H9 (cell line): ENCODE results near the gene YIPF5. TPM values are rescaled to one million over a fixed set of nuclear protein-coding genes. Genes with fewer than 3 reads are reported as not detected.

Source experiments
- DNase-seq: peaks from one replicate; pipeline ENCODE4 v3.0.0-alpha.2; 2017
- H2AFZ ChIP-seq: one replicate; pipeline ENCODE4 v1.6.1; 2013; ENCODE audit warnings: mild to moderate bottlenecking, low read length, control low read depth, moderate library complexity
- H2AK5ac ChIP-seq: 2 replicates; pipeline ENCODE4 v1.6.1; 2013; ENCODE audit warnings: low read length, control low read depth, mixed read lengths; ENCODE audit not compliant: insufficient read length
- H2BK120ac ChIP-seq: one replicate; pipeline ENCODE4 v1.6.1; 2013; ENCODE audit warnings: low read depth, mild to moderate bottlenecking, low read length, control low read depth, inconsistent platforms; ENCODE audit not compliant: poor library complexity, severe bottlenecking
- H2BK12ac ChIP-seq: 2 replicates; pipeline ENCODE4 v1.6.1; 2013; ENCODE audit warnings: low read length, control low read depth, mixed read lengths, low read depth; ENCODE audit not compliant: insufficient read length
- H2BK15ac ChIP-seq: 2 replicates; pipeline ENCODE4 v1.6.1; 2013; ENCODE audit warnings: low read depth, low read length, control low read depth
- H2BK20ac ChIP-seq: one replicate; pipeline ENCODE4 v1.6.1; 2013; ENCODE audit warnings: low read depth, mild to moderate bottlenecking, low read length, control low read depth, inconsistent platforms; ENCODE audit not compliant: poor library complexity, severe bottlenecking
- H2BK5ac ChIP-seq: 2 replicates; pipeline ENCODE4 v1.6.1; 2013; ENCODE audit warnings: low read length, control low read depth, mixed read lengths; ENCODE audit not compliant: insufficient read length
- H3K14ac ChIP-seq: 2 replicates; pipeline ENCODE4 v1.6.1; 2013; ENCODE audit warnings: low read length, control low read depth; ENCODE audit not compliant: insufficient read depth
- H3K18ac ChIP-seq: 2 replicates; pipeline ENCODE4 v1.6.1; 2013; ENCODE audit warnings: low read depth, mild to moderate bottlenecking, mixed read lengths, low read length, control low read depth; ENCODE audit not compliant: insufficient read length
- H3K23ac ChIP-seq: 2 replicates; pipeline ENCODE4 v1.6.1; 2013; ENCODE audit warnings: low read length, control low read depth, mixed read lengths, low read depth; ENCODE audit not compliant: insufficient read length
- H3K23me2 ChIP-seq: 2 replicates; pipeline ENCODE4 v1.6.1; 2013; ENCODE audit warnings: low read depth, mild to moderate bottlenecking, mixed read lengths, low read length, control low read depth; ENCODE audit not compliant: insufficient read length, poor library complexity, severe bottlenecking
- H3K27ac ChIP-seq: 2 replicates; pipeline ENCODE4 v1.5.1; 2013; ENCODE audit warnings: low read length, control low read depth, mixed read lengths, low read depth; ENCODE audit not compliant: insufficient read length
- H3K27me3 ChIP-seq: 2 replicates; pipeline ENCODE4 v1.6.1; 2013; ENCODE audit warnings: low read length, control low read depth, inconsistent platforms; ENCODE audit not compliant: insufficient read depth
- H3K4ac ChIP-seq: 2 replicates; pipeline ENCODE4 v1.6.1; 2013; ENCODE audit warnings: low read depth, mild to moderate bottlenecking, control low read depth, inconsistent platforms, low read length, moderate library complexity
- H3K4me1 ChIP-seq: 2 replicates; pipeline ENCODE4 v1.6.1; 2013; ENCODE audit warnings: low read length, control low read depth, inconsistent platforms; ENCODE audit not compliant: insufficient read depth
- H3K4me2 ChIP-seq: 2 replicates; pipeline ENCODE4 v1.6.1; 2013; ENCODE audit warnings: low read length, control low read depth, mixed read lengths; ENCODE audit not compliant: insufficient read length, insufficient read depth
- H3K56ac ChIP-seq: 2 replicates; pipeline ENCODE4 v1.6.1; 2013; ENCODE audit warnings: low read depth, mild to moderate bottlenecking, mixed read lengths, low read length, control low read depth; ENCODE audit not compliant: insufficient read length
- H3K79me1 ChIP-seq: 2 replicates; pipeline ENCODE4 v1.6.1; 2013; ENCODE audit warnings: low read depth, mild to moderate bottlenecking, moderate library complexity, low read length, control low read depth, inconsistent platforms; ENCODE audit not compliant: insufficient read depth, poor library complexity, severe bottlenecking
- H3K79me2 ChIP-seq: 2 replicates; pipeline ENCODE4 v1.6.1; 2013; ENCODE audit warnings: low read length, control low read depth, inconsistent platforms; ENCODE audit not compliant: insufficient read depth
- H3K9ac ChIP-seq: 2 replicates; pipeline ENCODE4 v1.6.1; 2013; ENCODE audit warnings: low read length, control low read depth, mixed read lengths; ENCODE audit not compliant: insufficient read length; ENCODE audit errors: extremely low read depth
- H3K9me3 ChIP-seq: one replicate; pipeline ENCODE4 v1.6.1; 2013; ENCODE audit warnings: low read depth, low read length, inconsistent platforms; ENCODE audit not compliant: control insufficient read depth
- H3T11ph ChIP-seq: one replicate; pipeline ENCODE4 v1.6.1; 2013; ENCODE audit warnings: mild to moderate bottlenecking, low read length, control low read depth, inconsistent platforms
- H4K20me1 ChIP-seq: one replicate; pipeline ENCODE4 v1.6.1; 2013; ENCODE audit not compliant: control insufficient read depth, insufficient read length, insufficient read depth
- H4K5ac ChIP-seq: 2 replicates; pipeline ENCODE4 v1.6.1; 2013; ENCODE audit warnings: low read depth, mild to moderate bottlenecking, mixed read lengths, low read length, control low read depth; ENCODE audit not compliant: insufficient read length
- H4K8ac ChIP-seq: replicated peaks from 2 replicates; pipeline ENCODE4 v1.6.1; 2013; ENCODE audit warnings: low read length, control low read depth, mixed read lengths, low read depth; ENCODE audit not compliant: insufficient read length
- H4K91ac ChIP-seq: 2 replicates; pipeline ENCODE4 v1.6.1; 2013; ENCODE audit warnings: low read depth, mild to moderate bottlenecking, moderate library complexity, mixed read lengths, low read length, control low read depth; ENCODE audit not compliant: insufficient read length
- H3K27ac Mint-ChIP-seq, 3 experiments: 2 replicates in 2 of 3; 3 replicates in 1 of 3; pipeline ENCODE4 v1.8.0; 2020 to 2021; ENCODE audit warnings: mixed read lengths in 3 of 3, mild to moderate bottlenecking in 1 of 3, moderate library complexity in 1 of 3
- H3K27me3 Mint-ChIP-seq: 2 replicates; pipeline ENCODE4 v1.8.0; 2021; ENCODE audit warnings: low read depth, mild to moderate bottlenecking, moderate library complexity, mixed read lengths
- H3K36me3 Mint-ChIP-seq, 3 experiments: 2 replicates in 2 of 3; 3 replicates in 1 of 3; pipeline ENCODE4 v1.8.0; 2020 to 2021; ENCODE audit warnings: low read depth in 3 of 3, mixed read lengths in 3 of 3; ENCODE audit not compliant: insufficient read depth in 1 of 3
- H3K4me1 Mint-ChIP-seq, 2 experiments: 2 replicates each; pipeline ENCODE4 v1.8.0; 2020; ENCODE audit warnings: mixed read lengths in 2 of 2
- H3K4me3 Mint-ChIP-seq, 2 experiments: 2 replicates in 1 of 2; 3 replicates in 1 of 2; pipeline ENCODE4 v1.8.0; 2020 to 2021; ENCODE audit warnings: mild to moderate bottlenecking in 2 of 2, mixed read lengths in 2 of 2, moderate library complexity in 1 of 2
- H3K9me3 Mint-ChIP-seq, 2 experiments: 2 replicates in 1 of 2; 3 replicates in 1 of 2; pipeline ENCODE4 v1.8.0; 2020; ENCODE audit warnings: mild to moderate bottlenecking in 2 of 2, mixed read lengths in 2 of 2, moderate library complexity in 1 of 2
- WGBS: extraction: QIAGEN DNeasy Blood & Tissue Kit; methylation state at CpG from one replicate; pipeline ENCODE4 v1.1.7; 2013; ENCODE audit warnings: missing lambda C conversion rate, low lambda C conversion rate, mixed read lengths; ENCODE audit not compliant: insufficient read length; ENCODE audit errors: extremely low coverage; 5-methylcytosine and 5-hydroxymethylcytosine counted together
- total RNA-seq: library from RNA; stranded (reverse); gene quantifications from 2 replicates; pipeline ENCODE4 v1.2.1, GENCODE V29; 2021
- TF ChIP-seq, protein P1 (sequence below): fragments of 200-600 bp; sonication (generic); conservative IDR thresholded peaks from 3 replicates; pipeline ENCODE4 v1.8.0; 2021; ENCODE audit warnings: antibody characterized with exemption, mild to moderate bottlenecking

Gene YIPF5
- total RNA-seq, 1 experiment from 2014 or later, result 44.6 TPM

- Histone ChIP-seq H2BK12ac (no peak overlapping the region), H4K20me1 (no peaks in the 10 kb centered on the region), H3K4me1 (no peaks in the 10 kb centered on the region), H3T11ph (no peak overlapping the region), H3K9ac (no peak overlapping the region), H3K27ac (no peak overlapping the region), H4K91ac (no peak overlapping the region), H3K18ac (no peak overlapping the region), H2AK5ac (no peak overlapping the region), H3K27me3 (no peaks in the 10 kb centered on the region), H3K4ac (no peak overlapping the region), H2BK20ac (no peak overlapping the region), H4K5ac (no peak overlapping the region), H3K23me2 (no peaks in the 10 kb centered on the region), H4K8ac (no peak overlapping the region), H2BK5ac (no peak overlapping the region), H2BK120ac (no peak overlapping the region), H3K79me1 (no peaks in the 10 kb centered on the region), H3K79me2 (no peaks in the 10 kb centered on the region), H2AFZ (no peak overlapping the region), H3K14ac (no peak overlapping the region), H3K4me2 (no peak overlapping the region), H3K23ac (no peak overlapping the region), H3K9me3 (no peaks in the 10 kb centered on the region), H3K56ac (no peak overlapping the region), H2BK15ac (no peak overlapping the region)
- H3K4me3 Mint-ChIP-seq, result no peak overlapping the region
- H3K27ac Mint-ChIP-seq, result no peak overlapping the region
- DNase-seq, result no peak
- no peaks in the 10 kb centered on the region for H3K9me3 Mint-ChIP-seq
- no CpG with 5 or more reads among the region's 4 CpGs for WGBS
- H3K36me3 Mint-ChIP-seq, result no peaks in the 10 kb centered on the region
- TF ChIP-seq, protein P1, sequence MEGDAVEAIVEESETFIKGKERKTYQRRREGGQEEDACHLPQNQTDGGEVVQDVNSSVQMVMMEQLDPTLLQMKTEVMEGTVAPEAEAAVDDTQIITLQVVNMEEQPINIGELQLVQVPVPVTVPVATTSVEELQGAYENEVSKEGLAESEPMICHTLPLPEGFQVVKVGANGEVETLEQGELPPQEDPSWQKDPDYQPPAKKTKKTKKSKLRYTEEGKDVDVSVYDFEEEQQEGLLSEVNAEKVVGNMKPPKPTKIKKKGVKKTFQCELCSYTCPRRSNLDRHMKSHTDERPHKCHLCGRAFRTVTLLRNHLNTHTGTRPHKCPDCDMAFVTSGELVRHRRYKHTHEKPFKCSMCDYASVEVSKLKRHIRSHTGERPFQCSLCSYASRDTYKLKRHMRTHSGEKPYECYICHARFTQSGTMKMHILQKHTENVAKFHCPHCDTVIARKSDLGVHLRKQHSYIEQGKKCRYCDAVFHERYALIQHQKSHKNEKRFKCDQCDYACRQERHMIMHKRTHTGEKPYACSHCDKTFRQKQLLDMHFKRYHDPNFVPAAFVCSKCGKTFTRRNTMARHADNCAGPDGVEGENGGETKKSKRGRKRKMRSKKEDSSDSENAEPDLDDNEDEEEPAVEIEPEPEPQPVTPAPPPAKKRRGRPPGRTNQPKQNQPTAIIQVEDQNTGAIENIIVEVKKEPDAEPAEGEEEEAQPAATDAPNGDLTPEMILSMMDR, result no peak
- H3K4me1 Mint-ChIP-seq, result peaks cover 9 to 13% of the 10 kb centered on the region in 2 experiments
- H3K27me3 Mint-ChIP-seq, result no peaks in the 10 kb centered on the region
These were observed 25.3 kb downstream of the YIPF5 start for GRCh38 chr5:144144956-144145751.
